Measurements from ENCODE around the gene ZNF835. TPM values are rescaled to one million over a fixed set of nuclear protein-coding genes. Genes with fewer than 3 reads are reported as not detected.

Gene ZNF835
- total RNA-seq, 1 experiment from 2014 or later = 3.2 TPM

DNA sequence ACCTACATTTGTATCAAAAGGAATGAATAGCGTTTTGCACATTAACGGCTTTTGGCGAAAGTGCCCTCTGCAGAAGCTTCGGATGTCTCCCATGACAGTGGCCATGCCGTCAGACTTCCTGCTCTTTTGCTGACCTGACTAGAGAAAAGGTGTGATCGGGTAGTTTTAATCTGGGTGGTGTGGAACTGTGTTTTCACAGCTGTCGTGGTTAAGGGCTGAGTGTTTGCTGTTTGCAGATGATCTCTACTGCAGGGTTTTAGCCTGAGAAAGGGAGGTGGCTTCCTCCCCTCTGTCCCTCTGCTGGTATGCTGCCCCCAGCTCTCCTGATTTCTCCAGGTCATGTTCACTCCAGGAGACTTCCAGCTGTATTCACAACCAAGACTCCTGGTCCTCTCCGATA lies 54.0 kb downstream of the ZNF835 start:
- Histone ChIP-seq H3K27ac (ENCODE audit: low read depth, low read length, poor library complexity, severe bottlenecking) (no peak overlapping the region), H3K4me1 (ENCODE audit: insufficient read depth, low read length, poor library complexity, severe bottlenecking) (no peaks in the 10 kb centered on the region), H3K27me3 (replicated peaks; ENCODE audit: insufficient read depth, low read depth, low read length, poor library complexity) (no peaks in the 10 kb centered on the region), H3K36me3 (ENCODE audit: insufficient read depth, low read length, poor library complexity, severe bottlenecking) (peaks cover 6% of the 10 kb centered on the region), H3K9me3 (ENCODE audit: low read depth, low read length, poor library complexity, severe bottlenecking) (peaks cover 13% of the 10 kb centered on the region), H3K4me3 (ENCODE audit: low read depth, low read length, poor library complexity, severe bottlenecking) (no peak overlapping the region)
- ChIA-PET CTCF (no interaction called here), POLR2A (ENCODE audit: low non-redundant PET) (no interaction called here)
- intact Hi-C loops (cut with micrococcal nuclease; ENCODE audit: unreplicated experiment) = no loop called here
- no TSS peak for BruUV-seq (replicated peaks)
- TF ChIP-seq EZH2 (IDR thresholded peaks at IDR 0.05; ENCODE audit: borderline replicate concordance, low read depth, low read length, poor library complexity, severe bottlenecking) = no peak
- TF ChIP-seq, protein P1, sequence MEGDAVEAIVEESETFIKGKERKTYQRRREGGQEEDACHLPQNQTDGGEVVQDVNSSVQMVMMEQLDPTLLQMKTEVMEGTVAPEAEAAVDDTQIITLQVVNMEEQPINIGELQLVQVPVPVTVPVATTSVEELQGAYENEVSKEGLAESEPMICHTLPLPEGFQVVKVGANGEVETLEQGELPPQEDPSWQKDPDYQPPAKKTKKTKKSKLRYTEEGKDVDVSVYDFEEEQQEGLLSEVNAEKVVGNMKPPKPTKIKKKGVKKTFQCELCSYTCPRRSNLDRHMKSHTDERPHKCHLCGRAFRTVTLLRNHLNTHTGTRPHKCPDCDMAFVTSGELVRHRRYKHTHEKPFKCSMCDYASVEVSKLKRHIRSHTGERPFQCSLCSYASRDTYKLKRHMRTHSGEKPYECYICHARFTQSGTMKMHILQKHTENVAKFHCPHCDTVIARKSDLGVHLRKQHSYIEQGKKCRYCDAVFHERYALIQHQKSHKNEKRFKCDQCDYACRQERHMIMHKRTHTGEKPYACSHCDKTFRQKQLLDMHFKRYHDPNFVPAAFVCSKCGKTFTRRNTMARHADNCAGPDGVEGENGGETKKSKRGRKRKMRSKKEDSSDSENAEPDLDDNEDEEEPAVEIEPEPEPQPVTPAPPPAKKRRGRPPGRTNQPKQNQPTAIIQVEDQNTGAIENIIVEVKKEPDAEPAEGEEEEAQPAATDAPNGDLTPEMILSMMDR (conservative IDR thresholded peaks at IDR 0.05; ENCODE audit: low read depth, low read length) = no peak
- no peak for DNase-seq (ENCODE audit: low spot score)

DNA sequence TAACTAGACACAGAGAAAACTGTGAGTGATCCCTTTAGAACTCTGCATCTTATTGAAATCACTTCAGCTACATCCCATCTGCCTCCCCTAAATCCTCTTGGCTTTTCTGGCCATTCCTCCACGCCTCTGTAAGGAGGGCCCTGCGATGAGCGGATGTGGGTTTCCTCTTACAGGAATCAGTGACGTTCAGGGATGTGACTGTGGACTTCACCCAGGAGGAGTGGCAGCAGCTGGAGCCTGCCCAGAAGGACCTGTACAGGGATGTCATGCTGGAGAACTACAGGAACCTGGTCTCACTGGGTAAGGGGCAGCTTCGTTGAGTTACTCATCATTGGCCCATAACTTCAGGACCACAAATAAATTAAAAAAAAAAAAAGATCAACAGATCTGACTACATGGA lies 57.9 kb downstream of the ZNF835 start:
- H3K36me3 ChIP-seq (ENCODE audit: insufficient read depth, low read length, poor library complexity, severe bottlenecking) = peaks cover 4% of the 10 kb centered on the region
- no peak for DNase-seq (ENCODE audit: low spot score)
- CTCF ChIA-PET = no interaction called here
- H3K27ac ChIP-seq (ENCODE audit: low read depth, low read length, poor library complexity, severe bottlenecking) = no peak overlapping the region
- POLR2A ChIA-PET (ENCODE audit: low non-redundant PET) = interaction anchor here (0.6 kb wide), 1 partner anchor 19 kb away, joined by 3 read pairs; no protein-coding TSS in a partner anchor
- no peaks in the 10 kb centered on the region for H3K4me1 ChIP-seq (ENCODE audit: insufficient read depth, low read length, poor library complexity, severe bottlenecking)
- intact Hi-C loops (cut with micrococcal nuclease; ENCODE audit: unreplicated experiment) = no loop called here
- peaks cover 16% of the 10 kb centered on the region for H3K9me3 ChIP-seq (ENCODE audit: low read depth, low read length, poor library complexity, severe bottlenecking)
- H3K4me3 ChIP-seq (ENCODE audit: low read depth, low read length, poor library complexity, severe bottlenecking) = no peak overlapping the region
- H3K27me3 ChIP-seq (replicated peaks; ENCODE audit: insufficient read depth, low read depth, low read length, poor library complexity) = no peaks in the 10 kb centered on the region
- TF ChIP-seq EZH2 (IDR thresholded peaks at IDR 0.05; ENCODE audit: borderline replicate concordance, low read depth, low read length, poor library complexity, severe bottlenecking) = no peak
- TF ChIP-seq, protein P1 (conservative IDR thresholded peaks at IDR 0.05; ENCODE audit: low read depth, low read length) = no peak
- BruUV-seq (replicated peaks) = no TSS peak

- H3K27ac ChIP-seq (ENCODE audit: low read depth, low read length, poor library complexity, severe bottlenecking) = no peak overlapping the region
- H3K36me3 ChIP-seq (ENCODE audit: insufficient read depth, low read length, poor library complexity, severe bottlenecking) = peaks cover 4% of the 10 kb centered on the region
- H3K27me3 ChIP-seq (replicated peaks; ENCODE audit: insufficient read depth, low read depth, low read length, poor library complexity) = no peaks in the 10 kb centered on the region
- intact Hi-C loops (cut with micrococcal nuclease; ENCODE audit: unreplicated experiment) = no loop called here
- TF ChIP-seq EZH2 (IDR thresholded peaks at IDR 0.05; ENCODE audit: borderline replicate concordance, low read depth, low read length, poor library complexity, severe bottlenecking) = no peak
- TF ChIP-seq, protein P1 (conservative IDR thresholded peaks at IDR 0.05; ENCODE audit: low read depth, low read length) = no peak
- no peak overlapping the region for H3K4me3 ChIP-seq (ENCODE audit: low read depth, low read length, poor library complexity, severe bottlenecking)
- no peak for DNase-seq (ENCODE audit: low spot score)
- CTCF ChIA-PET = no interaction called here
- no peaks in the 10 kb centered on the region for H3K4me1 ChIP-seq (ENCODE audit: insufficient read depth, low read length, poor library complexity, severe bottlenecking)
- no TSS peak for BruUV-seq (replicated peaks)
- POLR2A ChIA-PET (ENCODE audit: low non-redundant PET) = no interaction called here
- peaks cover 16% of the 10 kb centered on the region for H3K9me3 ChIP-seq (ENCODE audit: low read depth, low read length, poor library complexity, severe bottlenecking)
Measured at GRCh38 chr19:56612737-56613136, 58.8 kb downstream of the ZNF835 start.

Other genes with a start within 250 kb of the ZNF835 start
- gene ZNF667, start 194.4 kb downstream of the ZNF835 start, total RNA-seq (2021) = 3.9 and 7.8 TPM in 2 replicates
- 1.6 and 2.9 TPM in 2 replicates for gene ZNF471, start 163.9 kb downstream of the ZNF835 start, total RNA-seq (2021)
- 7.4 and 8.6 TPM in 2 replicates for gene ZFP28, start 132.8 kb downstream of the ZNF835 start, total RNA-seq (2021)
- gene ZNF470, start 104.3 kb downstream of the ZNF835 start, total RNA-seq (2021) = 5.0 and 5.1 TPM in 2 replicates
- gene ZNF71, start 76.5 kb downstream of the ZNF835 start, total RNA-seq (2021) = 12.6 and 13.7 TPM in 2 replicates
- 0.52 and 0.76 TPM in 2 replicates for gene SMIM17, start 28.6 kb downstream of the ZNF835 start, total RNA-seq (2021)
- 282 and 353 TPM in 2 replicates for gene PEG3, start 169.0 kb upstream of the ZNF835 start, total RNA-seq (2021)
- gene ZIM2, start 169.0 kb upstream of the ZNF835 start, total RNA-seq (2021) = 4.6 and 9.6 TPM in 2 replicates